Brain pericyte (primary cell): Measurements from ENCODE around the gene TIMM8A.

Experiments used
- DNase-seq: peaks from one replicate; pipeline ENCODE4 v3.0.0-alpha.2; 2012; ENCODE audit warnings: low read depth, low spot score

TIMM8A gene, protein sequence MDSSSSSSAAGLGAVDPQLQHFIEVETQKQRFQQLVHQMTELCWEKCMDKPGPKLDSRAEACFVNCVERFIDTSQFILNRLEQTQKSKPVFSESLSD

DNA sequence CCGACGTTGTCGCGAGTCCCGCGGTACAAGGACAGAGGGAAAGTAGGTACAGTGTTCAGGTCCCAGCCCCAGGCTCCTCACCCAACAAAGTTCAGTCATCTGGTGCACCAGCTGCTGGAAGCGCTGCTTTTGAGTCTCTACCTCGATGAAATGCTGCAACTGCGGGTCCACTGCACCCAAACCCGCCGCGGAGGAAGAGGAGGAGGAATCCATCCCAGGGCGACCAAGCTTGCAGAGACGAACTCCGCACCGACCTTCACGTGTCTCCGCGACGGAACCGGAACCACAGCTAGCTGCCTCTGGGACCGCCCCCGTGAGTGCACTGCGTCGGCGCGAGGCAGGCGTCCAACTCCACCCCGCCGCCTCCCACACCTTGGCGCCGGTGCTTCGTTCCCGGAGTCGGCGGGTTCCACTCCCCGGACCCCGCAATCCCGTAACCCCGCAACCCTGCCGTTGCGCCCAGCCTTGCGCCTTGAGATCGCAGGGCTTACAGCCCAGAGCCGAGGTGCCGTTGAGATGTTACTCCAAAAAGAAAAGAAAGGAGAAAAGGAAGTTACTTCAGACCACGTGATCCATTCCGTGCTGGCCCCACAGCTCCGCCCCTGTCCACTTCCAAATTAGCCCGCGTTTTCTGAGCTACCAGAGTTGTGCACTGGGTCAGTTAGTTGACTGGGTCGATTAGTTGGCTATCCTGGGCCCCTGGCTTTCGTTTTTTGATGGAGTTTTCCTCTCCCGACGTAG, at the start of gene TIMM8A:
TIMM8A (minus strand) TSS at position 291 of the 741 bp plus-strand sequence; CDS start at position 213, 78 bp downstream.
- DNase-seq = peak; percentile 13

DNA sequence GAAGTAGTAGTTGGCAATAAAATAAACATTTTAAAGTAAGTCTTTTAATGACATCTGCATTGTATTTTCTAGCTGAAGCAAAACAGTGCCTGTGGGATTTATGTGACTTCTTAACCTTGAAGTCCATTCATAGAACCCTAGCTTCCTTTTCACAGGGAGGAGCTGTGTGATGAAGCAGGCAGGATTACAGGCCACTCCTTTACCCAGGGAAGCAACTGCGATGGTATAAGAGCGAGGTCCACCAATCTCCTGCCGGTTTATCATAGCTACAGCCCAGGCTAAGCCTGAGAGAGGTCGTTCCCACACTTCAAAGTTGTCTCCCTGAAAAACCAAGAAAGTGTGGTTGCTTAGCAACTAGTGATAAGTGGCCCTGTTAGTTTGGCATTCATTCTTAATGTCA, 49.2 kb upstream of the TIMM8A start:
- DNase-seq = no peak

DNA sequence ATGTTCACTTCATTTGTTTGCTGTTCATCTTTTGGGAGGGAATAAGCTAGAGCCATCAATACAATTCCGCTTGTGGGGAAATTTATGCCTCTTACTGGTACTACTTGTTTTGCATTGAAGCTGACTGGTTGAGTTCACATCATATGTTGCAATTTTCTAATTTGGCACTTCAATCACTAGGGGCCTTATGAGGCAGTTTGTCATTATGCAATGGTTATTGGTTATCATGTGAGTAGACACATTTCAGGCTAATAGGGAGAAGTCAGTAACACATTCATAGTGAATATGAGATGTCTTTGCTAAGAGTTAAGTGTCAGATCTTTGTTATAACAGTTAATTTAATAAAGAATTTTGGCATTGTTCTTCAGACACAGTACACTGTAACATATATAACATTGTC, 47.2 kb upstream of the TIMM8A start:
- DNase-seq = no peak

DNA sequence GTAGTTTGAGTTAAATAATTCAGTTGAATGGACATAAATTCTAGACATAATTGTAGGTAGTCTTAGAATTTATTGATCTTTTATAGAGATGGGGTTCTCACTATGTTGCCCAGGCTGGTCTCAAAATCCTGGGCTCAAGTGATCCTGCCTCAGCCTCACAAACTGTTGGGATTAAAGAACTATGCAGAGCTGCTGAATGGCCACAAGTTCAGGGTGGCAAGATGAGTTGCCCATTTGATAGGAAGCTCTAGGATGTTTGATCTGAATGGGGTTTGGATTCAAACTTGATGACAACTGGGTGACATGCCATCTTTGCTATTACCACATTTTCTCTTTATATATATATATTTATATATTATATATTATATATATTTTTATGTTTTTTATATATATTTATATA, 45.8 kb upstream of the TIMM8A start:
- no peak for DNase-seq

DNA sequence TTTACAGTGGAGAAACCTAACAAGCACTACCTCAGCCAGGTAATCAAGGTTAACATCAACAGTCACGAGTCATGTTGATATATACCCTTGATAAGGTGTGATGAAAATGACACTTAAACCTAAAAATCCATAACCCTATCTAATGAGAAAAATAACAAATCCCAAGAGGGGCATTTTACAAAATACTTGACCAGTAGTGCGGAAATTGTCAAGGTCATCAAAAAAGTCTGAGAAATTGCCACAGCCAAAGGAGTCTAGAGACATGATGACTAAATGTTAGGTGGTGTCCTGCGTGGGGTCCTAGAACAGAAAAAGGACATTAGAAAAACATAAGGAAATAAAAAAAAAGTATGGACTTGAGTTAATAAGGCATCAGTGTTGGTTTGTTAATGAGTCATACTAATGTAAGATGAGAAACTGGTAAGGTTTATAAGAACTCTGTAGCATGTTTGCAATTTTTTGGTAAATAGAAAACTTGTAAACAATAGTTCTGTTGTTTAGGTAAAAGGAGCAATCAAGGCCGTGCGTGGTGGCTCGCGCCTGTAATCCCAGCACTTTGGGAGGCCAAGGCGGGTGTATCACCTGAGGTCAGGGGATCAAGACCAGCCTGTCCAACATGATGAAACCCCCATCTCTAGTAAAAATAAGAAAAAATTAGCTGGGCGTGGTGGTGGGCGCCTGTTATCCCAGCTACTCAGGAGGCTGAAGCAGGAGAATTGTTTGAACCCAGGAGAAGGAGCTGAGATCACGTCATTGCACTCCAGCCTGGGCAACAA, 45.2 kb upstream of the TIMM8A start:
- DNase-seq = no peak

DNA sequence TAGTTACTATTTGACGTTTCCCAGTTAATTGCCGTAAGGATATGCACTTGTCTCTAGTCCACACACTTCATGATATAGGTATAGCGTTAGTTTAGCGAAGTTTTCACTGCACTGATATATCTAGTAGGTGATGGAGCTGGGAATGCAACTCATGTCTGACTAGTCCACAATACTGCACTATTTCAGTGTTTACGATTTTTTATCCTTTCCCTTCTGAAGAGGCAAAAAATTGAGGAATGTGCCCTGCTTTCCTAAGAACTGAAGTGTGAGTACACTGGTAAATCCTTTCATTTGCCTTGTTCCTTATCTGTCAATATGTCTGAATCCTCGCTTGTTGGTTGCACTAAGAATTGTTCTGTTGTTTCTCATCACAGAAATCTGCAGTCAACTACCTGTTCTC, 43.3 kb upstream of the TIMM8A start:
- no peak for DNase-seq

DNA sequence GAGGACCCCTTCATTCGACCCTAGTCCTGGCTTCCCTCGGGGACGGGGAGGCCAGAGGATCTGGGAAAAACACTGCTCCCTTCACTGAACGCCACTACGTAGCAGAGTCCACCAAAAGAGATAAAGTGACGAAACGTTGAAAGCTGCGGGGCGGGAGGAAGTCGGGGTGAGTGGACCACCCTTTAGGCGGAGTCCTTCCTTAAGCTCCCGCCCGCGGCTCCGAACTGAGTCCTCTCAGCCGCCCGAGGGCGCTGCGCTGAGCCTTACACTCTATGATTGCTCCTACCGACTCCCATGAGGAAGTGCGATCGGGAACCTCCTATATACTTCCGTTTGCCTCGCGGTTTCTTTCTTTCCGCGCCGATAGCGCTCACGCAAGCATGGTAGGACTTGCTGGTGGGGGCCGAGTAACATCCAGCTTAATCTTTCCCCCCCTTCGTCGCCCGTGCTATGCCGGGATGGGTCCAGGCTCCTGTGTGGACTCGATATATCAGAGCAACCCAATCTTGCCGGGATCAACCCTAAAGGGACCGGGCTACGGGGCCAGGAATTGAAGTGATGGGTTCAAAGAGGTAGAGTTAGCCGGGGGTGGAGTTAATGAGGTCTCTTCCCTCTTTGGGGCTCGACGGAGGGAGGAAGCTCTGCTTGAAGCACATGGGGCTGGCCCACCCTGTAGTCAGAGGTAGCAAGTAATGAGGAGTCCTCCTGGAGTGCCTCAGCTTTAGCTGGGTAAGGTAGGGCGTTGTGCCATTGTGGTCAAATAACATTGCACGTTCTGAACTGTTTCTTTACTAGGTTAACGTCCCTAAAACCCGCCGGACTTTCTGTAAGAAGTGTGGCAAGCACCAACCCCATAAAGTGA, 42.4 kb upstream of the TIMM8A start, which contains the start of gene RPL36A:
RPL36A (plus strand) TSS at position 348 of the 862 bp plus-strand sequence; CDS start at position 381, 33 bp downstream.
- DNase-seq = peak; percentile 77

DNA sequence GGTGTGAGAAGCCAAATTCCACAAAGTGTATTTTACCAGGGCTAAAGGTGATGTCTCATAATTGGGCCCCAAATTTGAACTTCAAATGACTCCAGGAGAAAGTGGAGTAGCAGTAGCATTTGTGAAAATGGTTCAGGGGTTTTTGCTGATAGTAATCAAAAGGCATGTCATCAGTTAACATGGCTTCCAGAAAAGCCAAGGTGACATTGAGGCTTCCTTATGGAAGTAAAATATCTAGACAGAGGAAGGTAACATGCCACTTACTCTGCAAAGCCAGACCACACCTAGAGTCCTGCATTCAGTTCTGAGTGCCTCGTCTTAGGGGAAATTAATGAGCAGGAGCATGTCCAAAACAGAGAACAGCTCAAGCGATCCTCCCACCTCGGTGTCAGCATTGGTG, 40.1 kb upstream of the TIMM8A start:
- DNase-seq = no peak

DNA sequence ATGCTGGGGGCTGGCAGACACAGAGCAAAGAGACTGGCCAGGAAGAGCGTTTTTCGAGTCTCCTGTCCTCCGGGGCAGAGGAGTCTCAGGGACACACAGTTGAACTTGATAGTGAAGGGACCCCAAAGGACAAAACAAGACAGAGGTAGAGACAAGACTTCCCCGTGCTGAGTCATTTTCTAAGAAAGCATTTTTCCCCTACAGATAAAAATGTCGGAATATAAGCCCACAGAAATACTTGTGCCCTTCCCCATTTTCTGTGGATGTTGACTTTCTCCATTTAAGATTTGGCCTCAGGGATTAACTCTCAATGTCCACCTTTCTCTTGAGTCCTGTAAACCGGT, 38.0 kb upstream of the TIMM8A start:
- no peak for DNase-seq

DNA sequence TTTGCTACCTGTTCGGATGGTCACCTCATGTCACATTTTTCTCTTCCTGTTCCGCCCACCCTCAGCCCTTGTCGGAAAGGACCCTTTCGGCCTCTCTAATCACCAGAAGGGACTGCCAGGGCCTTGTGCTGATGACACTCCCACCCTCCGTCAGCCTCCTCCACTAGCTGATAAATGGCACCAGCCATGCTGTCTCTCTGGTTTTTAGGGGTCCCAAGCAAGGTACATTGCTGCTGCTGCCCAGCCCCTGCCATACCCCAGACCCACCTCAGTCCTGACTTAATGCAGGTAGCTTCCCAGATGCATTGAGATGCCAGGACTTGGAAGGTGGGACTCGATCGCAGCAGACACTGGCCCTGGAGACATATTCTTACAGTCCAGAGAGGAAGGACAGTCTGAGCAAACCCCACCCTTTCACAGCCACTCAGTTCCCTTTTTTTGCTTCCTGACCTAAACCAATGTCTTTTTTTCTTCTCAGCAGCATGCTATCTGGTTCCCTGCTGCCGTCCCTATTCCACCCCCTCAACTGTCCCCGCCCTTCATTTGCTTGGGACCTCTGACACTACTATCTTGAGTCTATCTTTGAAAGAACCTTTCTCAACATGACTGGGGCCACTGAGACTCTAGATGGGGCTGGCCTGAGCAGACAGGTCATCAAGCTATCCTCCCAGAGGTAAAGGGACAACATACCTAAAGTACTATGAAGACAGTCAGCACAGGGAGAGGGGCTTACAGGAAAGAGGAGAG, 37.4 kb upstream of the TIMM8A start, which contains the start of gene BTK:
BTK (minus strand) TSS at position 397 of the 747 bp plus-strand sequence. CDS start 10,907 bp downstream, outside the sequence.
- DNase-seq = no peak

DNA sequence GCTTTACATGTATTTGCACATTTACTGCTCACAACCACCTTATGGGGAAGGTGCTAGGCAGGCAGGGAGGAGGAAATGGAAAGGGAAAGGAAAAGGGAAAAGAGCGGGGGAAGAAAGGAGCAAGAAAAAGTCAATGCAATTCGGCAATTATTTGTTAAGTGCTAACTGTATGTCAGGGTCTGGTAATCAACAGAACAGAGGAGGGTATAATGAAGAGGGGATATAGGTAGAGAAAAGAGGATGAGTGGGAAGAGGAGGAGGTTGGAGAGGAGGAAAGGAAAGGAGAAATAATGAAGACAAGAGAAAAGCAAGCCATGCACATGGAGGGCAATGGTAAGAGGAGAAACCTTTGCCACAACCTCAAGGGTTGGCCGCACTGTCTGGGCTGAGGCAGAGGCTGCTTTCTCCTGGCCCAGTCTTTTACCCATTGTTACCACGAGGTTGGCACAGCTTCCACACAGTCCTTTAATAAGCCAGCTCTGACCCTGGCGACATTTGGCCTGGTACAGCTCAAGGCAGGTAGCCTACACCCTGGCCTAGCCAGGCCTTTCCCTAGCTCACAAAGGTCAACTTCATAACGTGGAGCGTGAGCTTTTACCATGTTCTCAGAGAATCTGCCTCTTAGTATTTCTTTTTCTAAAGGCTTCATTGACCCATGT, 36.6 kb upstream of the TIMM8A start:
- no peak for DNase-seq

DNA sequence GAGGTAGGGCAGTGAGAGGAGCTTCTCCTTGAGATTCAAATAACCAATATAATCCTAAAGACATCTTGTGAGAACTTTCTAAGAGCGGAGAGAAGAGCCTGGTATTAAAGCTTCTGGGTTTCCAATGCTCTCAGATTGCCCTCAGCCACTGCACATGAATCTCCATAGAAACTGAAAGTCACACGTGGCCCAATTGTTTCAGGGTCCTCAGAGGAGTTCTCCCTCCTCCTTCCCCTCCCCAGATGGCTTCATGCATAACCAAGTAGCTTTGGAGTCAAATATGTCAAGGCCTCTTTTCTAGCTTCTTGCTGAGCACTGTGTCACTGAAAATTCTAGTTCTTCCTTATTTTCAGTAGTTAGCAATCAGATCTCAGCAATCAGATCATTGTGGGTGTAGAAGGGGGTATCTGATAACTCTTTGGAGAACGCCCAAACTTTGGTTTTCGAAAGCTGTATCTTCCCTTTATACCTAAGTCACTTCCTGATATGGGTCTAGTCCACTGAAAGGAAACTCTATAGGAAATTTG, 35.2 kb upstream of the TIMM8A start:
- DNase-seq = no peak

DNA sequence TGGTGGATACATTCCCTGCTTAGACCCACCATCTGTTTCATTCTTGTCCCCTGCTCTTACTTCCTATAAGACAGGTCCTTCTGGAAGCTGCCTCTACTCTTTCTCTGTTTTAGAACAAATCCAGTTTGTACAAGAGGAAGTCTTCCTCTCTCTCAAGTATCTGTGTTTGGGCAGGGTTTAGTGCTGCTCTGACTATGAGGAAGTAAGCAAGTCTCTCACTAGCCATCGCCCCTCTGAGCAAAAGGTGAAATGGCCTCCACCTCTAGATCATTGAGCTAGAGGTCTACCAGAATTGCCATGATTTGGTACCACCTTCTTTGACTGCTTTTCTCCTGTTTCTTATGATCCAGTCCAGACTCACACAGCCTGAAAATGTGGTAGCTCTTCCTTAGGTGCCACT, 29.0 kb upstream of the TIMM8A start:
- DNase-seq = no peak

DNA sequence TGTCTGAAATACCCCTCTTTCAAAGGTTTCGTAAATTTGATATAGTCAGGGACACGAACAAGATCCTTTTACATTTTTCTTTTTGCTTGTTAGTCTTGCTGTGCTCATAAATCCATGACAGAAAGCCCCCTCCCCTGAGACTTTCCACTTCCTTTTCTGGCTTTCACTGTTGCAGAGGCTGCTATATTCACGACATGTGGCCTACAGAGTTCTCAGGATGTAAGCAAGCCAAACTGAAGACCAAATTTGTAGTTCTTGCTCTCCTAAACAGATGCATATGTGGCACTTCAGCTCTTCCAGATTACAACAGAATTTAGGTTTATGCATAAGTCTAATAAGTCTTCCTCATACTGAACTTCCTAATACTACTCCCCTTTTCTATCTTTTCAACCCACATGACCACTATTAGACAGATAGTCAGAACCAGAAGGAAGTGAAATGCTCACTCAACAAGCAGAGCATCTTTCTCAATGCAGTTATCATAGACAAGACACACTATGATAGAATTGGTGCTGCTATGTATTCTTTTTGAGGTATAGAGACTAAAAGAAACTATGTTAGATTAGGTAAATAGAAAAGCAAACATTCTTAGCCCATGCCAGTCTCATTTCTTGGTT, 22.5 kb upstream of the TIMM8A start:
- DNase-seq = no peak

DNA sequence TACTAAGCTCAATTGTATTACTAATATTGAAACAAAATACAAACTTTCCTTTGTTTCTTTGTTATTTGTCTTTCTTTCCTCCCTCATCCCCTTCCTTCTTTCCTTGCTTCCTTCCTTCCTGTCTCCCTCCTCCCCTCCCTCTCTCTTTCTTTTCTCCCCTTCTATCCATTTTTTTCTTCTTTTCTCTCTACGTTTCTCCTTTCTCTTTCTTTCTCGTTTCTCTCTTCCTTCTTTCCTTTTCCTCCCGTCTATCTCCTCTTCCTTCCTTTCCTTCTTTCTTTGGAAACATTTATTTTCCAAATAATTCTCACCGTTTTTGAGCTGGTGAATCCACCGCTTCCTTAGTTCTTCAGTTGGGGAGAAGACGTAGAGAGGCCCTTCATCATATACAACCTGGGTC, 21.1 kb upstream of the TIMM8A start:
- DNase-seq = no peak

DNA sequence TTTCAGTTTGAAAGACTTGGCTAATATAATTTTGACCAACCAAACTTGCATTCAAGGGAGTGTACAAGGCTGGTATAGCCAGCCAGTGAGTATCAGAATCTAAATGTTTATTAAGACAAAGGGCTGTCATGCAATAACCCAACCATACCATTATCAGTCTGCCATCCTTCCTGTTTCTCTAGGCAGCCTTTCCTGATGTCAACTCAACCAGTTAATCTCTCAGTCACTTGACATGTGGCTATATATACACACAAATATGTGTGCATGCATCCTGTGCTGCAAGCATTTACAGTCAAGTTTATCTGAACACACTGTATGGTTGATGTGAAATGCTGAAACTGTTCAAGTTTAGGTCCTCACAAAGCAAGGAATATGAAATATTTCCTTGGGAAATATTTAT, 20.3 kb upstream of the TIMM8A start:
- DNase-seq = no peak

DNA sequence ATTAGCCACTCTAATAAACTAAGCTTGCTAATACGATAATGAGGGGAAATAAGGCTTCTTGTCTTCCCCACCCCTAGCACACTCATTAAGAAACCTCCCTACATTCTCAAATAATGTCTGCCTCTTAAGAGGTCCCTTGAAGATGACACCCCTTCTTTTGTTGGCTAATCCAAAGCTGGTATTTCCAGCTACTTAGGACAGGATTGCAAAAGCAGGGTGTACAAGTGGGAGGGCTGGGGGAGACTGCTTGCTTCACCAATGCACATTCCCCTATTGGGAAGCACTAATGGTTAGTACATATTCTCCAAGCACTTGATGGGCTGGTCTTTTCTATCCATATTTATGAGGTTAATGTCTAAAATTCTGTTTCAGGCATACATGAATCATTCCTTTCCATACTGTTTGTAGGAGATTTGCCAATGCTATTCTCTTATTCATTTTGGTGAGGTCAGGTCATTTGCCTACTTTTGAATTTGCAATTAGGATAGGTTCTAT, 16.8 kb upstream of the TIMM8A start:
- DNase-seq = no peak

DNA sequence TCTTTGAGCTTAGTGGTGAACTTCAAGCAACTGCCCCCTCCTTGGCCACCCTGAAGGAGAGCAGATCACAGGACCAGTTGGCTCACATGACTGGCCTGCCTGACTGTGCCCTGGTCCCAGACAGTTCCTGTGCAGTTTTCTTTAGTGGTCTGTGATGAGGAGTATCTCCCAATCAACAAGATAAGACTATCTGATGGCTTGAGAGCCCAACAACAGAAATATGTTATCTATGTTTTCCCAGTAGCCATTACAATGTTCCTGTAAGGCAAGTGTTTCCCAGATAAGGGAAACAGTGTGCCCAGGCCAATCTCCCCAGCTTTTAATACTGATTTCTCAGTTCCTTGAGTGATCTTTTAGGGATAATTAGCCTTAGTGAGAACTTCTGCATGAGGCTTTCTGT, 14.2 kb upstream of the TIMM8A start:
- no peak for DNase-seq

DNA sequence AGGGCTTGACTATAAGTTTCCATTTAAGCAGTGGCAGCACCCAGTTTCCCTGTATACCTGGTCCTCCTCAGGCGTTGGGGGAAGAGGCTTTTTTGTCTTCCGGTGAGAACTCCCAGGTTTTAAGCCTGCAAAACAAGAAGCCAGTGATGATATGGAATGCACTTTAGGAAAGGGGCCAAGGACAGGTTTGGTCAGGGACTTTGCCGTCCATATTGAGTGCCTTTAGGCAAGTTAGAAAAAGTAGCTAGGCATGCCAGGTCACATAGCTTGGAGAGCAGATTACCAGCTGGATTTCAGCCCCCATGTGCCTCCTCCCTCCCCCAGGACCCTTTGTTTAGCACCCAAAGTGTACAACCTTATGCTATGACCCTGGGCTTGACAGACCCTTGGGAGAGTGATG, 13.6 kb upstream of the TIMM8A start:
- no peak for DNase-seq

DNA sequence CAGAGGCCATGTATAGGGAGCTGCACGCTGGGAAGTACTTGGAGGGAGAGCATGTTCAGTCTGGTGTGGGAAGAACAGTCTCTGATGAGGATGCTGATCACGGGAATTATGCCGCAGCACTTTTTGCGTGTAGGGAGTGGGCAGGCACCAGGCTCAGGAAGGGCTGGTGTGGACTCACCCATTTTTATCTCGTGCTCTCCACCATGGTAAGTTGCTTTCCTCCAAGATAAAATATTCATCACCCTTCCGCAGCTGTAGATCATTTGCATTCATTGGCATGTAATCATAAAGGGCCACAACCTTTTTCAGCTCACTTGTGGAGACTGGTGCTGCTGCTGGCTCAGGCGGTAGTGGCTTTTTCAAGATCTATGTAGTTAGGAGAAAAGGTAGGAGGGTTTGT, 11.8 kb upstream of the TIMM8A start:
- no peak for DNase-seq
